ENCODE results near the gene STX8. TPM values are rescaled to one million over a fixed set of nuclear protein-coding genes. Genes with fewer than 3 reads are reported as not detected.

The STX8 gene
- total and polyA plus RNA-seq, 7 donors, result 34.0 to 70.6 (median 50.5) TPM

GRCh38 chr17:9211133-9211765, 364.4 kb downstream of the STX8 start:
- 79 to 80% (median 80%) methylated on average over 13 of the region's 13 CpGs for WGBS, 3 donors
- no peak for TF ChIP-seq CTCF (IDR thresholded peaks at IDR 0.05)
- Histone ChIP-seq H3K4me3 (no peak overlapping the region), H3K27me3 (ENCODE audit: insufficient read depth in 3 of 3, low read length in 2 of 3) (peaks cover 0 to 3% (median 2%) of the 10 kb centered on the region in 3 donors), H3K9me3 (peaks cover 3% of the 10 kb centered on the region), H3K36me3 (ENCODE audit: insufficient read depth in 1 of 2, low read depth in 1 of 2) (no peaks in the 10 kb centered on the region), H3K4me1 (no peaks in the 10 kb centered on the region), H3K27ac (no peak overlapping the region)
- intact Hi-C loops (cut with DNase I), result no loop called here
- DNase-seq (no peak), ATAC-seq (no peak)

GRCh38 chr17:9209781-9210370, 365.7 kb downstream of the STX8 start:
- H3K27me3 ChIP-seq (ENCODE audit: insufficient read depth in 3 of 3, low read length in 2 of 3), result peaks cover 0 to 3% (median 2%) of the 10 kb centered on the region in 3 donors
- DNase-seq (no peak), ATAC-seq (no peak)
- intact Hi-C loops (cut with DNase I), result loop anchor here in 1 of 2 donors (10.0 kb wide), 1 partner anchor 65 kb away; no protein-coding TSS in a partner anchor
- no peaks in the 10 kb centered on the region for H3K9me3 ChIP-seq
- H3K4me3 ChIP-seq, result no peak overlapping the region
- H3K36me3 ChIP-seq (ENCODE audit: insufficient read depth in 1 of 2, low read depth in 1 of 2), result no peaks in the 10 kb centered on the region
- 82 to 90% (median 84%) methylated on average over 7 of the region's 7 CpGs for WGBS, 3 donors
- no peak overlapping the region for H3K27ac ChIP-seq
- TF ChIP-seq CTCF (IDR thresholded peaks at IDR 0.05), result no peak
- H3K4me1 ChIP-seq, result no peaks in the 10 kb centered on the region

- no peaks in the 10 kb centered on the region for H3K9me3 ChIP-seq
- H3K27me3 ChIP-seq (ENCODE audit: insufficient read depth in 3 of 3, low read length in 2 of 3), result peaks cover 0 to 3% (median 2%) of the 10 kb centered on the region in 3 donors
- 95 to 98% (median 96%) methylated on average over 5 of the region's 5 CpGs for WGBS, 3 donors
- DNase-seq, result no peak
- H3K36me3 ChIP-seq (ENCODE audit: insufficient read depth in 1 of 2, low read depth in 1 of 2), result no peaks in the 10 kb centered on the region
- no peak for TF ChIP-seq CTCF (IDR thresholded peaks at IDR 0.05)
- no peak overlapping the region for H3K27ac ChIP-seq
- H3K4me1 ChIP-seq, result no peaks in the 10 kb centered on the region
- ATAC-seq, result no peak
- intact Hi-C loops (cut with DNase I), result loop anchor here in 1 of 2 donors (10.0 kb wide), 1 partner anchor 65 kb away; no protein-coding TSS in a partner anchor
- no peak overlapping the region for H3K4me3 ChIP-seq
These were observed 366.3 kb downstream of the STX8 start for GRCh38 chr17:9209347-9209746.

GRCh38 chr17:9208381-9209105, 367.1 kb downstream of the STX8 start:
- DNase-seq (no peak), ATAC-seq (no peak)
- no peaks in the 10 kb centered on the region for H3K36me3 ChIP-seq (ENCODE audit: insufficient read depth in 1 of 2, low read depth in 1 of 2)
- no peak overlapping the region for H3K4me3 ChIP-seq
- H3K27ac ChIP-seq, result no peak overlapping the region
- peaks cover 0 to 3% (median 2%) of the 10 kb centered on the region in 3 donors for H3K27me3 ChIP-seq (ENCODE audit: insufficient read depth in 3 of 3, low read length in 2 of 3)
- WGBS, 3 donors, result 89 to 91% (median 90%) methylated on average over 10 of the region's 10 CpGs
- intact Hi-C loops (cut with DNase I), result loop anchor here in 1 of 2 donors (10.0 kb wide), 1 partner anchor 64 kb away; no protein-coding TSS in a partner anchor
- no peaks in the 10 kb centered on the region for H3K4me1 ChIP-seq
- no peaks in the 10 kb centered on the region for H3K9me3 ChIP-seq
- no peak for TF ChIP-seq CTCF (IDR thresholded peaks at IDR 0.05)
